ENCODE data around the gene ATOH8.

- no peak for TF ChIP-seq CTCF (IDR thresholded peaks at IDR 0.05; ENCODE audit: insufficient read depth, low read depth, low read length)
- no peak for TF ChIP-seq EZH2 (IDR thresholded peaks at IDR 0.05; ENCODE audit: insufficient read depth, low read length)
These were observed 21.2 kb upstream of the ATOH8 start for GRCh38 chr2:85732467-85733120.
